HepG2 (cell line): Measurements from ENCODE around the gene ALKBH4. TPM values are rescaled to one million over a fixed set of nuclear protein-coding genes. Genes with fewer than 3 reads are reported as not detected.

Source experiments
- ATAC-seq: fragments of 200-7000 bp; cut with Tn5 transposase; 3 replicates; pipeline ENCODE4 v1.9.1; 2020; ENCODE audit warnings: mild to moderate bottlenecking, moderate library complexity
- BruUV-seq: library from RNA; stranded (reverse); fragments of 400-500 nt; replicated peaks from 2 replicates; lab custom pipeline; 2021; lab: Mats Ljungman, UMichigan
- CTCF ChIA-PET: fragments of 300-600 bp; formaldehyde crosslinking; extraction: SDS; loops from one replicate; lab custom pipeline; 2021; ENCODE audit warnings: low total read pairs, inconsistent platforms, low intra/inter-chr PET ratio; lab: Yijun Ruan, JAX
- POLR2A ChIA-PET: fragments of 350-600 bp; sonication (Branson Sonifier 250); formaldehyde crosslinking; loops from one replicate; lab custom pipeline; 2020; ENCODE audit warnings: antibody characterized with exemption, inconsistent platforms; lab: Yijun Ruan, JAX
- DNase-seq: peaks from one replicate; pipeline ENCODE4 v3.0.0-alpha.2; 2015; ENCODE audit warnings: low spot score
- FAIRE-seq: peaks from 3 replicates; lab custom pipeline; 2011; peaks lifted over from hg19 to GRCh38; lab: Jason Lieb, UNC
- H2AFZ ChIP-seq: one replicate; pipeline ENCODE4 v1.6.1; 2011; ENCODE audit warnings: low read length, inconsistent platforms
- H3K27ac ChIP-seq: fragments of 300-600 bp; 3 replicates; pipeline ENCODE4 v1.8.0; 2011; ENCODE audit warnings: mixed run types, mild to moderate bottlenecking, mixed read lengths, low read length, inconsistent platforms; ENCODE audit not compliant: insufficient read depth; ENCODE audit errors: extremely low read length
- H3K27me3 ChIP-seq, 2 experiments: fragments of 200-600 bp in 1 of 2; 2 replicates in 1 of 2; 3 replicates in 1 of 2; pipeline versions ENCODE4 v1.6.0 to v1.8.0; 2011; ENCODE audit warnings: low read length in 2 of 2, mild to moderate bottlenecking in 2 of 2, moderate library complexity in 2 of 2, inconsistent platforms in 1 of 2; ENCODE audit not compliant: insufficient read depth in 2 of 2, control insufficient read depth in 1 of 2
- H3K36me3 ChIP-seq, 2 experiments: fragments of 200-600 bp in 1 of 2; replicated peaks in 1 of 2; 2 replicates in 1 of 2; 3 replicates in 1 of 2; pipeline versions ENCODE4 v1.5.1 to v1.8.0; 2011; ENCODE audit warnings: low read length in 2 of 2, inconsistent platforms in 1 of 2; ENCODE audit not compliant: insufficient read depth in 2 of 2, control insufficient read depth in 1 of 2
- H3K4me1 ChIP-seq: 2 replicates; pipeline ENCODE4 v1.5.1; 2012; ENCODE audit warnings: low read length, inconsistent platforms; ENCODE audit not compliant: insufficient read depth
- H3K4me2 ChIP-seq: 2 replicates; pipeline ENCODE4 v1.6.0; 2011; ENCODE audit warnings: low read depth, low read length, inconsistent platforms
- H3K4me3 ChIP-seq, 3 experiments: fragments of 200-600 bp in 1 of 3; sonication (generic), shearing (Covaris generic) in 1 of 3; replicated peaks in 1 of 3; 2 replicates each; pipeline ENCODE4 v1.5.1; 2011 to 2016; ENCODE audit warnings: low read length in 3 of 3, inconsistent platforms in 2 of 3, low read depth in 2 of 3, mild to moderate bottlenecking in 2 of 3, control low read depth in 1 of 3, mixed read lengths in 1 of 3; ENCODE audit not compliant: insufficient read depth in 1 of 3
- H3K79me2 ChIP-seq: one replicate; pipeline ENCODE4 v1.6.1; 2011; ENCODE audit warnings: low read length, inconsistent platforms; ENCODE audit not compliant: insufficient read depth
- H3K9ac ChIP-seq: 2 replicates; pipeline ENCODE4 v1.6.0; 2011; ENCODE audit warnings: mild to moderate bottlenecking, low read depth, low read length, inconsistent platforms; ENCODE audit not compliant: insufficient read depth
- H3K9me3 ChIP-seq: 2 replicates; pipeline ENCODE4 v1.5.1; 2012; ENCODE audit warnings: mild to moderate bottlenecking, low read length
- H4K20me1 ChIP-seq: 2 replicates; pipeline ENCODE4 v1.6.0; 2011; ENCODE audit warnings: inconsistent platforms, mild to moderate bottlenecking, low read length, moderate library complexity; ENCODE audit not compliant: insufficient read depth
- ASH2L ChIP-seq: fragments of 300-600, 200-600 bp; sonication (generic); IDR thresholded peaks from 2 replicates; pipeline ENCODE4 v1.7.0; 2017; ENCODE audit warnings: low read depth, mild to moderate bottlenecking, moderate library complexity, mixed read lengths, low read length; ENCODE audit not compliant: insufficient read length
- BRCA1 ChIP-seq: sonication (generic); formaldehyde crosslinking; IDR thresholded peaks from 2 replicates; pipeline ENCODE4 v1.4.0; 2020; ENCODE audit warnings: missing genetic modification reagents
- FIP1L1 ChIP-seq: fragments of 200-400 bp; formaldehyde crosslinking; IDR thresholded peaks from 2 replicates; pipeline ENCODE4 v1.6.1; 2018; ENCODE audit warnings: low read depth, mild to moderate bottlenecking, low read length, moderate library complexity, borderline replicate concordance; ENCODE audit not compliant: insufficient read depth
- MAFF ChIP-seq: IDR thresholded peaks from 2 replicates; pipeline ENCODE4 v1.6.1; 2011; ENCODE audit warnings: low read depth, low read length, improper control_type of control experiment
- MAFK ChIP-seq, 2 experiments: IDR thresholded peaks in 1 of 2; conservative IDR thresholded peaks in 1 of 2; 2 replicates each; pipeline ENCODE4 v1.6.1; 2011; ENCODE audit warnings: improper control_type of control experiment in 2 of 2, low read length in 2 of 2
- MED8 ChIP-seq: sonication (generic); formaldehyde crosslinking; IDR thresholded peaks from 2 replicates; pipeline ENCODE4 v1.8.1; 2023; ENCODE audit warnings: mild to moderate bottlenecking, missing genetic modification reagents; ENCODE audit not compliant: insufficient replicate concordance
- MTA1 ChIP-seq: sonication (generic); formaldehyde crosslinking; IDR thresholded peaks from 2 replicates; pipeline ENCODE4 v1.4.0; 2020; ENCODE audit warnings: missing genetic modification reagents, mild to moderate bottlenecking, borderline replicate concordance
- MTERF4 ChIP-seq: sonication (generic); formaldehyde crosslinking; IDR thresholded peaks from 2 replicates; pipeline ENCODE4 v1.8.0; 2023; ENCODE audit warnings: mild to moderate bottlenecking, missing genetic modification reagents
- NONO ChIP-seq, 2 experiments: fragments of 450-650 bp in 1 of 2; sonication (generic) in 1 of 2; formaldehyde crosslinking in 1 of 2; IDR thresholded peaks in 1 of 2; conservative IDR thresholded peaks in 1 of 2; 2 replicates each; pipeline versions ENCODE4 v1.6.1 to v1.8.0; 2017 to 2022; ENCODE audit warnings: mild to moderate bottlenecking in 1 of 2, missing genetic modification reagents in 1 of 2, moderate library complexity in 1 of 2
- PCBP2 ChIP-seq: fragments of 200-400 bp; formaldehyde crosslinking; optimal IDR thresholded peaks from 2 replicates; pipeline ENCODE3; 2018; ENCODE audit warnings: low read length, low read depth; ENCODE audit not compliant: poor library complexity, severe bottlenecking
- PREB ChIP-seq: sonication (generic); formaldehyde crosslinking; IDR thresholded peaks from 2 replicates; pipeline ENCODE4 v1.4.0; 2020; ENCODE audit warnings: missing genetic modification reagents
- ZBED4 ChIP-seq: sonication (generic); formaldehyde crosslinking; IDR thresholded peaks from 2 replicates; pipeline ENCODE4 v1.4.0; 2020; ENCODE audit warnings: missing genetic modification reagents, borderline replicate concordance
- ZNF317 ChIP-seq: sonication (generic); formaldehyde crosslinking; IDR thresholded peaks from 2 replicates; pipeline ENCODE4 v1.5.0; 2020; ENCODE audit warnings: mild to moderate bottlenecking, missing genetic modification reagents
- WGBS: methylation state at CpG from one replicate; pipeline ENCODE4 v1.1.6; 2017; ENCODE audit warnings: low lambda C conversion rate; 5-methylcytosine and 5-hydroxymethylcytosine counted together
- in situ Hi-C: cut with HindIII; loops from 2 replicates; pipeline ENCODE4 v1.10.0; 2017; ENCODE audit warnings: low pct_unique_long_range_greater_than_20kb; ENCODE audit not compliant: extremely low pct_ligation_motif_present
- intact Hi-C: fragments of 100-400 bp; cut with micrococcal nuclease; formaldehyde crosslinking; loops from one replicate; pipeline ENCODE4 v1.10.0; 2022; ENCODE audit not compliant: unreplicated experiment
- polyA plus RNA-seq, 8 experiments: library from polyadenylated mRNA; depleted of rRNA in 3 of 8; stranded (reverse) in 7 of 8; unstranded in 1 of 8; fragments of >200 nt; fragmentation: Illumina TruSeq in 4 of 8; extraction: Trizol in 4 of 8; gene quantifications; 2 replicates each; pipeline versions ENCODE4 v1.2.1 to v1.2.3, GENCODE V29; 2011 to 2016; ENCODE audit warnings: low read depth in 4 of 8, missing spikeins in 1 of 8, mixed read lengths in 1 of 8; ENCODE audit not compliant: insufficient read depth in 1 of 8
- total RNA-seq, 5 experiments: library from RNA; depleted of rRNA; stranded (reverse); fragments of >200 nt; fragmentation: Illumina TruSeq; extraction: Trizol; gene quantifications; 2 replicates each; pipeline ENCODE4 v1.2.3, GENCODE V29; 2016; ENCODE audit warnings: low read depth in 1 of 5

ALKBH4 gene
- total and polyA plus RNA-seq, 2 of the 13 experiments (the other 11 are each of a cell fraction or from before 2014, with no cell fraction given), result 2.6 to 8.8 TPM

GRCh38 chr7:102418592-102418991, 46.1 kb downstream of the ALKBH4 start:
- intact Hi-C loops, result no loop called here
- POLR2A ChIA-PET, result no interaction called here

GRCh38 chr7:102417105-102417504, 47.6 kb downstream of the ALKBH4 start:
- intact Hi-C loops, result no loop called here
- H4K20me1 ChIP-seq, result peaks cover 6% of the 10 kb centered on the region; the same call in 1 of the 2 replicates
- CTCF ChIA-PET, result no interaction called here
- ATAC-seq (no peak), DNase-seq (no peak), FAIRE-seq (no peak)
- 90% methylated on average over 3 of the region's 3 CpGs for WGBS
- POLR2A ChIA-PET, result interaction anchor here (0.7 kb wide), 1 partner anchor 35 kb away, joined by 4 read pairs; no protein-coding TSS in a partner anchor
- no peaks in the 10 kb centered on the region for H3K4me1 ChIP-seq
- H3K36me3 ChIP-seq, result peaks cover 19 to 81% of the 10 kb centered on the region in 2 experiments
- H3K27ac ChIP-seq, result no peak overlapping the region
- no peaks in the 10 kb centered on the region for H3K27me3 ChIP-seq
- H2AFZ ChIP-seq, result no peak overlapping the region
- H3K4me3 ChIP-seq, result no peak overlapping the region
- no peak overlapping the region for H3K9ac ChIP-seq
- no peaks in the 10 kb centered on the region for H3K9me3 ChIP-seq
- H3K4me2 ChIP-seq, result no peak overlapping the region
- no peaks in the 10 kb centered on the region for H3K79me2 ChIP-seq
- in situ Hi-C loops, result no loop called here
- BruUV-seq, result no TSS peak
- no peak for TF ChIP-seq ASH2L
- no peak for TF ChIP-seq PREB (CRISPR knock-in tag)
- TF ChIP-seq MTERF4 (CRISPR knock-in tag), result no peak
- TF ChIP-seq MED8 (CRISPR knock-in tag), result no peak
- TF ChIP-seq BRCA1 (CRISPR knock-in tag), result no peak
- no peak for TF ChIP-seq NONO (IDR thresholded peaks at IDR 0.05)
- TF ChIP-seq NONO (CRISPR knock-in tag; conservative IDR thresholded peaks at IDR 0.05), result no peak
- TF ChIP-seq PCBP2, result no peak
- TF ChIP-seq ZBED4 (CRISPR knock-in tag), result no peak
- TF ChIP-seq MTA1 (CRISPR knock-in tag), result no peak
- no peak for TF ChIP-seq ZNF317 (CRISPR knock-in tag)

More at GRCh38 chr7:102418592-102418991, 46.1 kb downstream of the ALKBH4 start:
- TF ChIP-seq FIP1L1 (no peak), MAFF (peak; percentile 76), MAFK (conservative IDR thresholded peaks at IDR 0.05 in 1 of 2, IDR thresholded peaks at IDR 0.05 in 1 of 2; ENCODE audit: low read length in 2 of 2) (peak; percentile 71 to 86)
- H3K79me2 ChIP-seq, result no peaks in the 10 kb centered on the region
- no peak overlapping the region for H3K4me2 ChIP-seq
- H3K27me3 ChIP-seq, result no peaks in the 10 kb centered on the region
- BruUV-seq, result no TSS peak
- no peaks in the 10 kb centered on the region for H4K20me1 ChIP-seq
- in situ Hi-C loops, result no loop called here
- H2AFZ ChIP-seq, result no peak overlapping the region
- H3K9ac ChIP-seq, result no peak overlapping the region
- WGBS, result 97% methylated on average over 5 of the region's 5 CpGs
- H3K36me3 ChIP-seq, result peaks cover 18 to 74% of the 10 kb centered on the region in 2 experiments
- no peaks in the 10 kb centered on the region for H3K9me3 ChIP-seq
- H3K4me3 ChIP-seq, result no peak overlapping the region
- no peaks in the 10 kb centered on the region for H3K4me1 ChIP-seq
- H3K27ac ChIP-seq, result no peak overlapping the region
- no peak for DNase-seq
- ATAC-seq, result no peak
- CTCF ChIA-PET, result no interaction called here
- no peak for FAIRE-seq
